Activated T-helper 1 cell treated with anti-CD3 and anti-CD28 coated beads, Interleukin-12 subunit alpha, Interleukin-12 subunit beta, Interleukin-2, Interleukin-4 antibody, amounts not matched to agents 30 ng/mL and 10 ng/mL and 1 ng/mL, durations not matched to agents 14 hours and 24 hours and 36 hours (primary cell): ENCODE results near the gene WNT7A. TPM values are rescaled to one million over a fixed set of nuclear protein-coding genes. Genes with fewer than 3 reads are reported as not detected.

Experiments
- DNase-seq: peaks from one replicate; pipeline ENCODE4 v3.0.0; 2021; ENCODE audit warnings: low spot score
- H3K27ac Mint-ChIP-seq: one replicate; pipeline ENCODE4 v1.8.0; 2021; ENCODE audit warnings: mild to moderate bottlenecking, mixed read lengths
- H3K27me3 Mint-ChIP-seq: one replicate; pipeline ENCODE4 v1.8.0; 2022; ENCODE audit warnings: mild to moderate bottlenecking, moderate library complexity, mixed read lengths; ENCODE audit not compliant: insufficient read depth
- H3K36me3 Mint-ChIP-seq: one replicate; pipeline ENCODE4 v1.8.0; 2021; ENCODE audit warnings: low read depth, mixed read lengths
- H3K4me1 Mint-ChIP-seq: one replicate; pipeline ENCODE4 v1.8.0; 2021; ENCODE audit warnings: low read depth, mixed read lengths
- H3K4me3 Mint-ChIP-seq: one replicate; pipeline ENCODE4 v1.8.0; 2021; ENCODE audit warnings: mild to moderate bottlenecking, moderate library complexity, mixed read lengths
- H3K9me3 Mint-ChIP-seq: one replicate; pipeline ENCODE4 v1.8.0; 2021; ENCODE audit warnings: mixed read lengths
- intact Hi-C: fragments of 100-400 bp; cut with micrococcal nuclease; formaldehyde crosslinking; loops from one replicate; pipeline ENCODE4 v1.15.1; 2024
- total RNA-seq: library from RNA; stranded (reverse); gene quantifications from 2 replicates; pipeline ENCODE4 v1.2.3, GENCODE V29; 2022

Gene WNT7A
- total RNA-seq, 1 donor from 2014 or later: not detected

DNA sequence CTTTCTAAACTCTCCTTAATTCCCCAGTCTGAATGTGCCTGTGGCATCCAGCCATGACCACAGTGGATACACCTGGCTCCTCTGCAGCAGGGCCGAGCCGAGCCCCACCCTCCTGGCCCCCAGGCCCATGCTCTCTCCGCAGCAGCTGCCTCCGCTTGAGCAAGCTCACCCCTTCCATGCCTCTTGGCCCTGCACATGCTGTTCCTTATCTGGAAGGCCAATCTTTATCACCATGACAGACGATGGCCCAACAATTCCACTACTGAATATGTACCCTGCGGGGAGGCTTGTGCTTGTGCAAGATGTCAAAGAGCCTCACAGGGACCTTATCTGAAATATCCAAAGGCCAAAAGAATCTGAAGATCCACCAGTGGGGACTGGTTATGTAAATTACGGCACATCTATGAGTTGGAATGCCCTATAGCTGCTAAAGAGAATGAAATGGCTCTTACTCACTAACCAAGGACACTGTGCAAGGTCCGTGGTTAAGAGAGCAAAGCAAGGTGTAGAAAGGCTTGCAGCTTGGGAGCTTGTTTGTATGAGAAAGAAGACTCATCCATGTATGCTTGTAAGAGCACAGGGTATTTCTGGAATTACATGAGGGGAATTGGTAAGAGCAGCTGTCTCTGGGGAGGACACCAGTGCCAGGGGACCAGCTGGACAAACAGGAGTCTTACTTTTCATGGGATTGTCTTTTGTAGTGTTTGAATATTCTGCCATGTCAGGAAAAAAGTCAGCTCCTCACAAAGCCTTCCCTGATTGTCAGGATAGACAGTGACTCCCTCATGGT, 55.2 kb downstream of the WNT7A start:
- intact Hi-C loops: no loop called here
- no peak overlapping the region for H3K4me3 Mint-ChIP-seq
- no peaks in the 10 kb centered on the region for H3K4me1 Mint-ChIP-seq
- H3K27ac Mint-ChIP-seq: no peak overlapping the region
- no peaks in the 10 kb centered on the region for H3K27me3 Mint-ChIP-seq
- no peak for DNase-seq
- peaks cover 5% of the 10 kb centered on the region for H3K9me3 Mint-ChIP-seq
- H3K36me3 Mint-ChIP-seq: no peaks in the 10 kb centered on the region

DNA sequence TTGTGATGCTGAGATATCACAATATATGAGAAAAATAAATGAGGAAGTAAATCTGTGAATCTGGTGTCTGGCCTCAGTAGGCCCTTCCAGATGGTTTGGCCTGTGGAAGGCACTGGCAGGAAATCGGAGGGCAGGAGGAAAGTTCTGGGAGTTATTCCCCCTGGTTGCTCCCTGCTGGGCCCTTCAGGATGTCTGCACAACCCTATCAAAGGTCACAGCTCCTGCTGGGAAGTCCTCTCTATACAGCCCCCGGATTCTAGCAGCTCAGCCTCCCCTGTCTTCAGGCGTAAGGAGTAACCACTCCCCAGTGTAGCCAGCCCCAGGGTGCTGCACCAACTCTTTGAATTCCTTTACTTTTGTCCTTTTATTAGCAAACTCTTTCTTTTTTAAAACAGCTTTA, 56.2 kb downstream of the WNT7A start:
- Mint-ChIP-seq H3K4me3 (no peak overlapping the region), H3K27ac (no peak overlapping the region), H3K4me1 (no peaks in the 10 kb centered on the region), H3K27me3 (no peaks in the 10 kb centered on the region), H3K36me3 (no peaks in the 10 kb centered on the region), H3K9me3 (peaks cover 8% of the 10 kb centered on the region)
- no peak for DNase-seq
- intact Hi-C loops: no loop called here

DNA sequence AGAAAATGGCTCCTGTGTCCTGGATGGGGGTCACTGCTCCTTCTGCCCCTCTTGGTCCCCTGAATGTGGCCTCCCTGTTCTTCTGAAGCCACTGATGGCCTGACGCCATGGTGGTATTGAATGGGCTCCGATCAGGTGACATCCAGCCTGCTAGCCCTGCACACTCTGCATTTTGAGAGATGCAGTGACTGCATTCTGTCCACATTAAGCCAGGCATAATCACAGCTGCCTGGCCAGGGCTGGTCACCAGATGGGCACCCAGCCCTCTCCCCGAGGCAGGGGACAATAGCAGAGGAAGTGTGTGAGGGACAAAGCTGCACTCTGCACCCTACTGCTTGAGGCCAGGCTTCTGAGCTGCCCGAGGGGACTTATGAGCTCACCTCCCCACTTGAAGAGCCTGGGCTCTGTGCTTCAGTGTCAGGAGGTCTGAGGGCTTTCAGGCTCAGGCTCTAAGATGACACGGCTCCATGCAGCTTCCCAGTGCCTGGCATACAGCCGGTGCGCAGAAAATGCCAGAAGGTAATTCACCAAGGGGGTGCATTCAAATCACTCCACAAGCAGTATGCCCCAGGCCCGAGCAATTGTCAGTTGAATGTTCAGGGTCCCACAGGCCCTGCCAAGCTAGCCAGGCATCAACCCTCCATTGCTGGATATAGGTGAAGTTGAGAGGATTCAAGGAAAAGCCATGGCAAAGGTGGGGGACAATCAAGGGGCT, 56.8 kb downstream of the WNT7A start:
- Mint-ChIP-seq H3K27me3 (no peaks in the 10 kb centered on the region), H3K4me3 (no peak overlapping the region), H3K36me3 (no peaks in the 10 kb centered on the region), H3K4me1 (no peaks in the 10 kb centered on the region), H3K27ac (no peak overlapping the region), H3K9me3 (peaks cover 12% of the 10 kb centered on the region)
- no peak for DNase-seq
- intact Hi-C loops: no loop called here

DNA sequence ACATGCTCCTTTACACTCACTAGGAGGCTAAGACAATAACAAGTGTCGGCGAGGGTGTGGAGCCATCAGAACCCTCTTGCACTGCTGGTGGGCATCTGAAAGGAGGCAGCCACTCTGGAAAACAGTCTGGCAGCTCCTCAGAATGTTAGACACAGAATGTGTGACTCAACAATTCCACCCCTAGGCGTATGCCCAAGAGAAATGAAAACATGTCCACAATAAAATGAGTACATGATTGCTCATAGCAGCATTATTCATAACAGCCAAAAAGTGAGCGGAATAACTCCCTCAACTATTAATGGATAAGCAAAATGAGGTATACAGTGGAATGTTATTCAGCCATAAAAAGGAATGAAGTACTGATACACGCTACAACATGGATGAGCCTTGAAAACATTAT, 57.8 kb downstream of the WNT7A start:
- intact Hi-C loops: no loop called here
- Mint-ChIP-seq H3K36me3 (no peaks in the 10 kb centered on the region), H3K4me3 (no peak overlapping the region), H3K9me3 (peaks cover 22% of the 10 kb centered on the region), H3K27ac (no peak overlapping the region), H3K4me1 (no peaks in the 10 kb centered on the region), H3K27me3 (no peaks in the 10 kb centered on the region)
- DNase-seq: no peak

DNA sequence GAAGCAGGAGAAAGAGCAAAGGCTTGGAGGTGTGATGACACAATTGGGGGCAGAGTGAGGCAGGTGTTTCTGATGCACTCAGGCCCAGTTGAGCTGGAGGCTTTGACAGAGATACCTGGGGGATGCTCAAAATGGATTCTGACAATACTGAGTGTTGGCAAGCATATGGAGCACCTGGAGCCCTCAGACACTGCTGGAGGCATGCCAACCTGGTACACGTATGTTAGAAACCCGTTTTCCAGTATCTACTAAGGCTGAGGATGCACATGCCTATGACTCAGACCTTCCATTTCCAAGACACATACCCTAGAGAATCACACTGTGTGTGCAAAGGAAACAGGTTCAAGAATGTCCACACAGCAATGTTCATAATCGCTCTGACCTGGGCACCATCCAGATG, 58.7 kb downstream of the WNT7A start:
- no peak overlapping the region for H3K4me3 Mint-ChIP-seq
- intact Hi-C loops: no loop called here
- no peak for DNase-seq
- no peaks in the 10 kb centered on the region for H3K27me3 Mint-ChIP-seq
- no peak overlapping the region for H3K27ac Mint-ChIP-seq
- H3K4me1 Mint-ChIP-seq: no peaks in the 10 kb centered on the region
- H3K9me3 Mint-ChIP-seq: peaks cover 30% of the 10 kb centered on the region
- H3K36me3 Mint-ChIP-seq: no peaks in the 10 kb centered on the region

DNA sequence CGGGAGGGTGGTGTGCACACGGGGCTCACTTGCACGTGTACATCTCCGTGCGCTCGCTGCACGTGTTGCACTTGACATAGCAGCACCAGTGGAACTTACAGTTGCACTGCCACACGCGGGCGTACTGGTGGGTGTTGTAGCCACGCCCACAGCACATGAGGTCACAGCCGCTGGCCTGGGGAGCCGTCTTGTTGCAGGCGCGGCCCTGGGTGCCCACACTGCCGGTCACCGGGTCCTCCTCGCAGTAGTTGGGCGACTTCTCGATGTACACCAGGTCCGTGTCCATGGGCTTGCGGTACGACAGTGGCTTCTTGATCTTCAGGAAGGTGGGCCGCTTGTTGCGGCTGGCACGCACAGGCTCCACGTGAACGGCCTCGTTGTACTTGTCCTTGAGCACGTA, 61.0 kb downstream of the WNT7A start:
- H3K27me3 Mint-ChIP-seq: no peaks in the 10 kb centered on the region

DNA sequence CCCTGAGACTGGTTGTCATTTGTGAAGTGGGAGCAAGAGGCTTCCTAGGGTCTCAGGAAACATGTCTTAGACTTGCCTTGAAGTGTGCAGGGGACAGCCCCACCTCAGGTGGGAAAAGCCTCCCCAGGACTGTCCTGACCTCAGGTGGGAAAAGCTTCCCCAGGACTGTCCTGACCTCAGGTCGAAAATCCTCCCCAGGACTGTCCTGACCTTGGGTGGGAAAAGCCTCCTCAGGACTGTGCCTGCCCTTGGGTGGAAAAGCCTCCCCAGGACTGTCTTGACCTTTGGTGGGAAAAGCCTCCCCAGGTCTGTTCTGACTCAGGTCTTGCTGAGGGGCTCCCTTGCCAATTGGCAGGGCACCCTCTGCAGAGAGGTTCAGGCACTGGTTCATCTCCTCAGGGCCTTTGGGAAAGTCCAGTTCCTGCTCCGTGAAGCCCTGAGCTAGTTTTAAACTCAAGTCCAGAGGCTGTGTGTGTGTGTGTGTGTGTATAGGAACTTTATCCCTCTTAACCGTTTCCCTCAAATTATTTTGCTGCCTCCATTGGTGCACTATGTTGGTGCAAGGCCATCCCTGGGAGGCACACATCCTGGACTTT, 64.7 kb downstream of the WNT7A start:
- Mint-ChIP-seq H3K27me3 (no peaks in the 10 kb centered on the region), H3K4me3 (no peak overlapping the region), H3K27ac (no peak overlapping the region), H3K9me3 (peaks cover 37% of the 10 kb centered on the region), H3K36me3 (no peaks in the 10 kb centered on the region), H3K4me1 (no peaks in the 10 kb centered on the region)
- intact Hi-C loops: no loop called here
- DNase-seq: no peak

More for the DNA sequence above, 61.0 kb downstream of the WNT7A start:
- DNase-seq: no peak
- H3K36me3 Mint-ChIP-seq: no peaks in the 10 kb centered on the region
- H3K27ac Mint-ChIP-seq: no peak overlapping the region
- no peak overlapping the region for H3K4me3 Mint-ChIP-seq
- H3K4me1 Mint-ChIP-seq: no peaks in the 10 kb centered on the region
- peaks cover 38% of the 10 kb centered on the region for H3K9me3 Mint-ChIP-seq
- intact Hi-C loops: no loop called here

DNA sequence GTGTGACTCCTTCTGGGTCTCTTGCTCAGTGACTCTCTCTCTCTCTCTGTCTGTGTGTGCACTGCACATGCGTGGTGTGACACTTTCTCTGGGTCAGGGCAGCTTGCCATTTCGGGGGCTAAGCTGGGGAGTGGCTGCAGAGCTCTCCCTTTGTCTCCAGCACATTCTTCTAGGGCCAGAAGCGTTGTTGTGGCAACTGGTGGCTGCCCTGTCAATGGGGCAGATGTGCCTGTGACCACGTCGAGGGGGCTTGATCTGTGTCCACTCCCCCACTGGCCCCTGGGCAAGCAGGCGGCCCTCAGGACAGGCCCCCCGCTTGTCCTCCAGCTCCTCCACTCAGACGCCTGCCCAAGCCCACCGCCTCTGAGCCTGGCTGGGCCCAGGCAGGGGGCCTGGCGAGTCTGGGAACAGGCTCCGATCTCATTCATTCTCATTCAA, 67.8 kb downstream of the WNT7A start:
- Mint-ChIP-seq H3K9me3 (peaks cover 16% of the 10 kb centered on the region), H3K4me3 (no peak overlapping the region), H3K4me1 (no peaks in the 10 kb centered on the region), H3K27ac (no peak overlapping the region), H3K36me3 (no peaks in the 10 kb centered on the region), H3K27me3 (no peaks in the 10 kb centered on the region)
- no peak for DNase-seq
- intact Hi-C loops: no loop called here

DNA sequence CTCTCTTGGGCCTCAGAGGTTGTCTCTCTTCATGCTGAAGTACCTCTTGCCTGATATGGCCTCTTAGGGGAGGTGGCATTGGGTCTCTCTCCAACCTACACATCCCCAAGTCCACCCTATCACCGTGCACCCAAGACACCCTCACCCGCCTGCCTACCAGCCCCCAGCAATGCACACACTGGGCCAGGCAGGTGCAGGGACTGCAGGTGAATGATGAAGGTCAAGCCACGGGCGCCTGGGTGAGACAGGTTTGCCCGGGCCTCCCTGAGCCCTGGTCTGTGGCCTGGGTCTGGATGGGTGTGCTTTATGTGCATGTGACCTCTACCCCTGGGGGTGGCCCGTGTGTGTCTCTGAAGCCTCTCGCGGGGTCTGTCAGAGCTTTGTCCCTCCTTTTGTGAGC, 68.3 kb downstream of the WNT7A start:
- H3K4me1 Mint-ChIP-seq: no peaks in the 10 kb centered on the region

DNA sequence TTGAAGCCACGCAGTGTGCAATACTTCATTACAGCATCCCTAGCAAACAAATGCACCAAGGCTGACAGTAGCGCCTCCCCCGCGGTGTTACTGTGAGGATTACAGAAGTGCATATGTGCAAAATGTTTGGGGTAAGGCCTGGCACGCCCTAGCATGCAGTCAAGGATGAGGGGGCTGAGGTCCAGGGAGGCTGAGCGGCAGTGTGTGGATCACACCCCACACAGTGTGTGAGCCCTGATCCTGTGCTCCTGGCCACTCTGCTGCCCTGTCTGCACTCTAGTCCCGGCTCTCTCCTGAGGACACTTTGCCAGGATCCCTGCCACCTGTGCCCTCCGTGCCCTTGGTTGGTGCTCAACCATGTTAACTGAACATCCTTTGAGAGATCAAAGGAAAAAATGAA, 71.3 kb downstream of the WNT7A start:
- Mint-ChIP-seq H3K4me1 (no peaks in the 10 kb centered on the region), H3K36me3 (no peaks in the 10 kb centered on the region), H3K9me3 (peaks cover 7% of the 10 kb centered on the region), H3K4me3 (no peak overlapping the region), H3K27me3 (no peaks in the 10 kb centered on the region), H3K27ac (no peak overlapping the region)
- no peak for DNase-seq
- intact Hi-C loops: no loop called here

More for the DNA sequence above, 68.3 kb downstream of the WNT7A start:
- H3K36me3 Mint-ChIP-seq: no peaks in the 10 kb centered on the region
- no peak overlapping the region for H3K4me3 Mint-ChIP-seq
- intact Hi-C loops: no loop called here
- peaks cover 13% of the 10 kb centered on the region for H3K9me3 Mint-ChIP-seq
- no peak for DNase-seq
- no peaks in the 10 kb centered on the region for H3K27me3 Mint-ChIP-seq
- no peak overlapping the region for H3K27ac Mint-ChIP-seq

DNA sequence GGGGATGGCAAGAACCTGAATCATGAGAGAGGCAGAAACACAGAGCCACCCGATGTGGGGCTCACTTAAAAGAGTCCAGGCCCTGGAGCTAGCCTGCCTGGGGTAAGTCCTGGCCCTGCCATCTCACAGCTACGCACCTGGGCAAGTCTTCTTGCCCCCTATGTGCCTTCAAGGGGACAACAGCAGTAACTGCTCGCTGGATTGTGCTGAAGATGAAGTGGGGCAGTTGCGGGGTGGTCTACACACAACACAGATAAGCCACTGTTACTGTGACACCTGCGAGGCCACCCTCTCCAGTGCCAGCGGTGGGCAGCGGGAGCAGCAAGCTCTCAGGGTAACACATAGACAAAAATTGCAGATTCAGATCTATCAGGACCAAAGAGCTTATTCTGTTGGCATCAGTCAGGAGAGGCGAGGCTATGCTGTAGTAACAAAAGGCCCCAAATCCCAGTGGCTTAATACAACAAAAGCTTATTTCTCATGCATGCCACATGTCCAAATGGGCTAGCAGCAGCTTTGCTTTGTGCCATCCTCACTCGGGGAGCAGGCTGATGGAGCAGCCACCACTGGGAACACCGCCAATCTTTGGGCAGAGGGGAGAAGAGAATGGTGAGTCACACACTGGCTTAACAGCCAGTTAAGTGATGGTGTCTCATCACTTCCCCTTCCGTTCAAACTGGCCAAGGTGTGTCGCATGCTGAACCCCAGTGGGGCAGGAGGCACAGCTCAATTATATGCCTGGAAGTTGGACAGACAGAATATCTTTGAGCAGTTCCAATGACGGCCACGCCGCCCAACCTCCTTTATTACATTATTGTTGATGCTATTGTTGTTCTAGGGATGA, 78.3 kb downstream of the WNT7A start:
- intact Hi-C loops: no loop called here
- peaks cover 7% of the 10 kb centered on the region for H3K9me3 Mint-ChIP-seq
- H3K27ac Mint-ChIP-seq: no peak overlapping the region
- no peak for DNase-seq
- H3K27me3 Mint-ChIP-seq: no peaks in the 10 kb centered on the region
- H3K4me3 Mint-ChIP-seq: no peak overlapping the region
- no peaks in the 10 kb centered on the region for H3K4me1 Mint-ChIP-seq
- no peaks in the 10 kb centered on the region for H3K36me3 Mint-ChIP-seq

DNA sequence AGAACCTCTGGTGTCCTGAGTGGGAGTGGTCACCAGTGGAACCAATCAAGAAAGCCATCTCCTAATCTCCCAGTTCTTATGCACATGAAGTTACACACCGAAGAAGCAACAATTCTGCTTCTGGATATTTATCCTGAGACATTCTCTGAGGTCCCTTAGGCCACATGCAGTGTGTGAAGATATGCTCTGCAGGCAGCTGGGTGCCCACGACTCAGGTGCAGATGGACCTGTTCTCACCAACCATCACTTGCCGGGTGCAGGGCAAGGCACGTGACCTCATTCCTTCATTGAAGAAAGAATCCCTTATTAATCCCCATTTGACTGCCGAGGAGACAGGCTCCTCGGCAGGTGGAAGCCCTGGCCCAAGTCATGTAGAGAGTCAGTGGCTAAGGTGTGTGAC, 79.8 kb downstream of the WNT7A start:
- intact Hi-C loops: no loop called here
- Mint-ChIP-seq H3K4me3 (no peak overlapping the region), H3K9me3 (no peaks in the 10 kb centered on the region), H3K4me1 (no peaks in the 10 kb centered on the region), H3K27ac (no peak overlapping the region), H3K36me3 (no peaks in the 10 kb centered on the region), H3K27me3 (peaks cover under 1% of the 10 kb centered on the region)
- no peak for DNase-seq
